Uterine smooth muscle cell (primary cell): ENCODE results near the gene SALL2. TPM values are rescaled to one million over a fixed set of nuclear protein-coding genes. Genes with fewer than 3 reads are reported as not detected.

Experiments
- total RNA-seq: library from RNA; depleted of rRNA; stranded (reverse); fragments of >200 nt; gene quantifications from 2 replicates; pipeline ENCODE4 v1.2.3, GENCODE V29; 2014

SALL2 gene
- total RNA-seq = 2.5 and 3.2 TPM in 2 replicates

GRCh38 chr14:21525962-21526671 is at the start of gene SALL2:
Gene SALL2, minus strand, starts transcription at chr14:21526346. Its CDS starts 219 bp downstream, at chr14:21526127.

GRCh38 chr14:21510735-21511657 is 15.2 kb downstream of the SALL2 start, which contains the start of gene METTL3:
Gene METTL3, minus strand, starts transcription at chr14:21511340. Its CDS starts 117 bp downstream, at chr14:21511223.

GRCh38 chr14:21476925-21477681 is 49.0 kb downstream of the SALL2 start, which contains the start of the genes RAB2B and TOX4:
Gene RAB2B, minus strand, starts transcription at chr14:21476959. Its CDS starts 87 bp downstream, at chr14:21476872.
Gene TOX4, plus strand, starts transcription at chr14:21477195. Its CDS starts 84 bp downstream, at chr14:21477279.

Other genes with a start within 250 kb of the SALL2 start
- under 0.01 TPM in 1 of 2 replicates, not detected in the other for gene RPGRIP1, start 246.3 kb downstream of the SALL2 start, total RNA-seq
- 90.4 and 129 TPM in 2 replicates for gene SUPT16H, start 142.3 kb downstream of the SALL2 start, total RNA-seq
- 51.9 and 57.3 TPM in 2 replicates for gene CHD8, start 70.2 kb downstream of the SALL2 start, total RNA-seq
- 22.0 and 23.4 TPM in 2 replicates for gene RAB2B, start 49.4 kb downstream of the SALL2 start, total RNA-seq
- gene TOX4, start 49.2 kb downstream of the SALL2 start, total RNA-seq = 22.7 and 34.0 TPM in 2 replicates
- 81.9 and 87.9 TPM in 2 replicates for gene METTL3, start 15.0 kb downstream of the SALL2 start, total RNA-seq
- gene OR10G3, start 53.7 kb upstream of the SALL2 start, total RNA-seq = not detected in 2 replicates
- gene OR10G2, start 108.6 kb upstream of the SALL2 start, total RNA-seq = not detected in 2 replicates
- 0.12 TPM in 1 of 2 replicates, not detected in the other for gene OR4E2, start 127.5 kb upstream of the SALL2 start, total RNA-seq
- not detected in 2 replicates for gene OR4E1, start 147.5 kb upstream of the SALL2 start, total RNA-seq